Psoas muscle (tissue), 8 donors: ENCODE measurements around the gene MADD. TPM values are rescaled to one million over a fixed set of nuclear protein-coding genes. Genes with fewer than 3 reads are reported as not detected.

Source experiments
- ATAC-seq, 4 donors: fragments of 200-7000 bp; cut with Tn5 transposase; one replicate each; pipeline ENCODE4 v1.9.1; 2020; ENCODE audit warnings: moderate library complexity in 3 of 4, mild to moderate bottlenecking in 2 of 4
- DNase-seq, 2 donors: peaks; one replicate each; pipeline ENCODE4 v3.0.0-alpha.2; 2020
- H3K27ac ChIP-seq: fragments of 200-600 bp; one replicate; pipeline ENCODE4 v1.8.0; 2022
- H3K27me3 ChIP-seq, 3 donors: fragments of 200-600 bp in 1 of 3; one replicate each; pipeline versions ENCODE4 v1.6.1 to v1.8.0; 2013 to 2022; ENCODE audit warnings: low read length in 2 of 3, mild to moderate bottlenecking in 2 of 3, moderate library complexity in 1 of 3; ENCODE audit not compliant: insufficient read depth in 3 of 3
- H3K36me3 ChIP-seq, 2 donors: fragments of 200-600 bp in 1 of 2; one replicate each; pipeline versions ENCODE4 v1.6.1 to v1.8.0; 2013 to 2022; ENCODE audit warnings: low read depth in 1 of 2, mild to moderate bottlenecking in 1 of 2, moderate library complexity in 1 of 2; ENCODE audit not compliant: insufficient read depth in 1 of 2
- H3K4me1 ChIP-seq: fragments of 200-600 bp; one replicate; pipeline ENCODE4 v1.8.0; 2022
- H3K4me3 ChIP-seq: fragments of 200-600 bp; one replicate; pipeline ENCODE4 v1.8.0; 2022; ENCODE audit warnings: mild to moderate bottlenecking
- H3K9me3 ChIP-seq: fragments of 200-600 bp; one replicate; pipeline ENCODE4 v1.8.0; 2022
- WGBS, 3 donors: extraction: QIAGEN DNeasy Blood & Tissue Kit; methylation state at CpG; one replicate each; pipeline versions ENCODE4 v1.1.6 to v1.1.7; 2013; 5-methylcytosine and 5-hydroxymethylcytosine counted together
- intact Hi-C, 2 donors: fragments of 100-400 bp; cut with DNase I; formaldehyde crosslinking; loops; one replicate each; pipeline versions ENCODE4 v1.11.0 to v1.14.2; 2022
- polyA plus RNA-seq, 3 donors: library from polyadenylated mRNA; stranded (reverse); fragments of 200-250 nt; gene quantifications; one replicate each; pipeline ENCODE4 v1.2.3, GENCODE V29; 2013
- total RNA-seq, 4 donors: library from RNA; stranded (reverse); fragmentation: NEBNext Ultra II Directional in 2 of 4; extraction: Animal tissue kit (Norgen Biotek cat#: 25700) in 2 of 4; gene quantifications; one replicate each; pipeline versions ENCODE4 v1.2.1 to v1.2.4, GENCODE V29; 2021 to 2023
- TF ChIP-seq, protein P1 (sequence below): fragments of 200-600 bp; IDR thresholded peaks from one replicate; pipeline ENCODE4 v1.8.0; 2022; ENCODE audit warnings: antibody characterized with exemption
- donor health status: healthy with polysubstance abuse.
- donor health status: DM: no; HTN: no; CAD: no; lungs with moderate emphysema.
- donor health status: Bipolar disorder and iron deficiency.
- donor health status: healthy.
- donor health status: DM: yes; HTN: yes; CAD: no.
- donor health status: DM: no; HTN: no; CAD: no.
- donor health status: DM: no; HTN: no; CAD: no.
- donor health status: DM: yes; HTN: yes; CAD: no.

Gene MADD
- total and polyA plus RNA-seq, 7 donors, result 11.5 to 33.6 (median 19.5) TPM

DNA sequence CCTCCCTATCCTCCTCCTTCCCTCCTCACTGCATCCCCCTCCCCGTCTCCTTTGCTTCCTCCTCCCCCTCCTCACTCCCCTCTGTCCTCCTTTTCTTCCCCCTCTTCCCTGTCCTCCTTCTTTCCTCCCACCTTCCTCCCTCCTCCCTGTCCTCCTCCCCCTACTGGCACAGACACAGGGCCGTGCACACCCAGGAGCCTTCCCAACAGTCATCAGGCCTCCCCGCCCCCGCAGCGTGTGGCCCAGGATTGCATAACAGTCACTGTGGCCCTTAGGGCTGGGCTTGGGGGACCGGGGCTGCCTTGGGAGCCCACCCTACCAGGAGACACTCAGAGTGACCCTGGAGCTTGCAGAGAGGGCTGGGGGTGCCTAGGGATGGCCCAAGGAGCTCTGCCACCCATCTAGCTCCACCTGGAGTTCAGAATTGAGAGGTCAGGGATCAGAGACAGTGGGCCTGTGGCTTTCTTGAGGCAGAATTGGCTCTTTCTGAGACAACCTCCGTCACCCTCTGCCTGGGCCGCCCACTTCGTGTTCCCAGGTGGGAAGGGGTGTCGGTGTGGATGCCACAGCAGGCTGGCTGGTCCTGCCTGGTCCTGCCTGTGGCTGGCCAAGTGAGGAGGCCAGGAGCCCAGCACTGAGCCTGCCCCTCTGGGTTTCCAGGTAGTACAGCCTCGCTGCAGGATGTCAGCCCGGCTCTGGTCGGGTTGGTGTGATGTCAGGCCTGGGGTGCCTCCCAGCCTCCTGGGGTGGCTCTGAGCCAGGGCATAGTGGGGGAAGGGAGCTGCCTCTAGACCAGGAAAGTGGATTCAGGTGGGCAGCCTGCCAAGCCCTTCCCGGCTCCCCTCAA, 106.8 kb downstream of the MADD start:
- H3K9me3 ChIP-seq, result no peaks in the 10 kb centered on the region
- H3K27ac ChIP-seq, result no peak overlapping the region

DNA sequence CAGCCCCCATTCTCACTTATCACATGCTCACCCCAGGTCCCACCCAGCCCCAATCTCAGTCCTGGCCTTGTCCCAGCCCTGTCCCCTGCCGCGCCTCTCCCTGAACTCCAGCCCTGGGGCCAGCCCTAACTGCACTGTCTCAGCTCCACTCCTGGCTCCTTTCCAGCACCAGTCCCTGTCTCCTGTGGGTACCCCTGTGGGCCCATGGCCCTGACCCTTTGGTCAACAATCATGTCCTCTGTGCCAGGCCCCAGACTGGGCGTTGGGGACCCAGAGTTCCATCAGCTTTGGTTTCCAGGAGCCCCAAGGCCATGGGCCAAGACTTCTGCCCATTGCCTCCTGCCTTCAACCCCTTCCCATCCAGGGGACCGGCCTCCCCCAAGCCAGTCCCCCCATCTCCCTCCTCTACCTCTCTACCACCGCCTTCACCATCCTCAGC, 107.7 kb downstream of the MADD start:
- ATAC-seq, result no peak
- H3K9me3 ChIP-seq, result no peaks in the 10 kb centered on the region
- 77 to 87% (median 84%) methylated on average over 5 of the region's 5 CpGs for WGBS, 3 donors
- TF ChIP-seq, protein P1, sequence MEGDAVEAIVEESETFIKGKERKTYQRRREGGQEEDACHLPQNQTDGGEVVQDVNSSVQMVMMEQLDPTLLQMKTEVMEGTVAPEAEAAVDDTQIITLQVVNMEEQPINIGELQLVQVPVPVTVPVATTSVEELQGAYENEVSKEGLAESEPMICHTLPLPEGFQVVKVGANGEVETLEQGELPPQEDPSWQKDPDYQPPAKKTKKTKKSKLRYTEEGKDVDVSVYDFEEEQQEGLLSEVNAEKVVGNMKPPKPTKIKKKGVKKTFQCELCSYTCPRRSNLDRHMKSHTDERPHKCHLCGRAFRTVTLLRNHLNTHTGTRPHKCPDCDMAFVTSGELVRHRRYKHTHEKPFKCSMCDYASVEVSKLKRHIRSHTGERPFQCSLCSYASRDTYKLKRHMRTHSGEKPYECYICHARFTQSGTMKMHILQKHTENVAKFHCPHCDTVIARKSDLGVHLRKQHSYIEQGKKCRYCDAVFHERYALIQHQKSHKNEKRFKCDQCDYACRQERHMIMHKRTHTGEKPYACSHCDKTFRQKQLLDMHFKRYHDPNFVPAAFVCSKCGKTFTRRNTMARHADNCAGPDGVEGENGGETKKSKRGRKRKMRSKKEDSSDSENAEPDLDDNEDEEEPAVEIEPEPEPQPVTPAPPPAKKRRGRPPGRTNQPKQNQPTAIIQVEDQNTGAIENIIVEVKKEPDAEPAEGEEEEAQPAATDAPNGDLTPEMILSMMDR, result no peak
- H3K4me3 ChIP-seq, result peak overlapping the region; percentile 43
- intact Hi-C loops, result no loop called here
- DNase-seq, result no peak
- no peaks in the 10 kb centered on the region for H3K36me3 ChIP-seq
- H3K27ac ChIP-seq, result peak overlapping the region; percentile 16
- H3K4me1 ChIP-seq, result no peaks in the 10 kb centered on the region
- H3K27me3 ChIP-seq, result no peaks in the 10 kb centered on the region

More for the DNA sequence above, 106.8 kb downstream of the MADD start:
- TF ChIP-seq, protein P1, result no peak
- ATAC-seq (no peak), DNase-seq (peak; percentile 62 to 69)
- Histone ChIP-seq H3K36me3 (no peaks in the 10 kb centered on the region), H3K4me3 (peak overlapping the region; percentile 43), H3K27me3 (no peaks in the 10 kb centered on the region), H3K4me1 (no peaks in the 10 kb centered on the region)
- intact Hi-C loops, result no loop called here
- 67 to 84% (median 71%) methylated on average over 13 to 14 of the region's 14 CpGs for WGBS, 3 donors

DNA sequence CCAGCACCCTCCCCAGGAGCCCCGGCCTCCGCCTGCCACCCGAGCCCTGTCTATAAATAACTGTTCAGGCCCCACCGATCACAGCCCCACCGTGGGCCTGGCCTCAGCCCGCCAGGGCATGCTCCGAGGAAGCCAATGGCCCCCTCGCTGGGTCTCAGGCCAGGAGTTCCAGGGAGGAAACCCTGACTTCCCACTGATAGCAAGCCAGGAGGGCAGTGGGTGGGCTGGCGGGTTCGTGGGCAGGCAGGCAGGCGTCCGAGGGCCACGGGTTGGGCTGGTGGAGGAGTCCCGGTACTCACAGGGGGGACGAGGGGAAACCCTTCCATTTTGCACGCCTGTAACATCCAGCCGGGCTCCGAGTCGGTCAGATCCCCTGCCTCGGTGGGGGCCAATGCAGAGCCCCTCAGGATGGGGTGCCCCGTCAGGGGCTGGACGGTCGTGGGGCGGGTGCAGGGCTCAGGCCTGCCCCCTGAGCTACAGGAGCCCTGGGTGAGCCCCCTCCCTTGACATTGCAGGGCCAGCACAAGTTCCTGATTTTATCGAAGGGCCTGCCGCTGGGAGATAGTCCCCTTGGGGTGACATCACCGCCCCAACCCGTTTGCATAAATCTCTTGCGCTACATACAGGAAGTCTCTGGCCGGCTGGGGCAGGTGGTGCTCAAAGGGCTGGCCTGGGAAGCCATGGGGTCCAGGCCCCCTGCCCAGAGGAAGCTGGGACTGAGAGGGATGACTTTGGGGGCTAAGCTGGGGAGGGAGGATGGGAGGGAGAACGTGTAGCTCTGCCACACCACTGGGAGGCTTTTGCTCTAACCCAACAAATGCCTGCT, 108.3 kb downstream of the MADD start, which contains the start of gene SPI1:
SPI1 (minus strand) TSS at position 538 of the 826 bp plus-strand sequence; CDS start at position 344, 194 bp downstream.
- DNase-seq (peak; percentile 50 to 77), ATAC-seq (peak in 1 of 4 donors; percentile 15)
- H3K27me3 ChIP-seq, result no peaks in the 10 kb centered on the region
- intact Hi-C loops, result no loop called here
- peak within 1 kb of the TSS; percentile 43 for H3K4me3 ChIP-seq
- no peaks in the 10 kb centered on the region for H3K36me3 ChIP-seq
- no peaks in the 10 kb centered on the region for H3K4me1 ChIP-seq
- no peaks in the 10 kb centered on the region for H3K9me3 ChIP-seq
- 68 to 76% (median 68%) methylated on average over 30 to 31 of the region's 31 CpGs for WGBS, 3 donors
- H3K27ac ChIP-seq, result peak within 1 kb of the TSS; percentile 23
- TF ChIP-seq, protein P1, result no peak

GRCh38 chr11:47378836-47379170, 108.9 kb downstream of the MADD start:
- intact Hi-C loops, result no loop called here
- Histone ChIP-seq H3K27ac (peak overlapping the region; percentile 23), H3K4me1 (no peaks in the 10 kb centered on the region), H3K9me3 (no peaks in the 10 kb centered on the region), H3K27me3 (no peaks in the 10 kb centered on the region), H3K36me3 (no peaks in the 10 kb centered on the region), H3K4me3 (no peak overlapping the region)
- no peak for DNase-seq
- ATAC-seq, result no peak
- TF ChIP-seq, protein P1, result no peak
